A549 treated with AZD2906 at 1 μM for 4 hours (cell line): Measurements from ENCODE around the gene JPH4. TPM values are rescaled to one million over a fixed set of nuclear protein-coding genes. Genes with fewer than 3 reads are reported as not detected.

Experiments used
- total RNA-seq: library from RNA; stranded (reverse); fragments of 200-300 nt; extraction: Qiagen RNA extraction; gene quantifications from 5 replicates; pipeline ENCODE4 v1.2.3, GENCODE V29; 2022

Gene JPH4
- 0.06 to 0.21 TPM (median 0.11 TPM) in 5 replicates for total RNA-seq

DNA sequence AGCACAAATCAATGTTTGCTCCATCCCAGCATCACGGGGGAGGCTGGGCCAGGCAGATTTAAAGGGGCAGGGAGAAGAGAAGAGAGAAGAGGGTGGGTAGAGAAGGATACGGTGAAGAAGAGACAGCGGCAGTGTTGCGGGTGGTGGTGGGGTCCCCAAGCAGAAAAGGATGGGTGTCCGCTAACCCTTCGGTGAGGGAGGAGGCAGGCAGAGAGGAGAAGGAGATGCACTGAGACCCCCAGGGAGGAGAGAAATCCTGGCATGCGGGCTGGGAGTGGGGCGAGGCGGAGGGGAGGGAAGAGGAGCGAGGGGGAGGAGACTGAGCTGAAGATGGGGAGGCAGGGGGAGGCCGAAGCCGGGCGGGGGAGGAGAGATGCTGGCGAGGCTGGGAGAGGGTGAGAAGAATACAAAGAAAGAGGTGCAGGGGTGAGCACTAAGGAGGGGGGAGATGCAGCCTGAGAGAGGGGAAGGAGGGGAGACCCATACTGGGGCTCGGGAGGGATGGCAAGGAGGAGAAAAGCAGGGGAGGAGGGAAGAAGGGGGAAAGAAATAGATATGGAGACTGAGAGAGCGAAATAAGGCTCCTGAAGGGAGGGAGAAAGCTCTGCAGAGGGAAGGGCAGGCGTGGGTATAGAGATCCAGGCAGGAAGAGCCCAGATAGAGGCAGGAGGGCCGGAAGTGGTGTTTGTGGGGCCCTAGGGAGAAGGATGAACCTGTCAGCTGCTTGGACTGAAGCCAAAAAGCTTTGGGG lies at the start of gene JPH4:
JPH4 (minus strand) TSS at position 231 of the 751 bp plus-strand sequence. CDS start 1,337 bp downstream, outside the sequence.

DNA sequence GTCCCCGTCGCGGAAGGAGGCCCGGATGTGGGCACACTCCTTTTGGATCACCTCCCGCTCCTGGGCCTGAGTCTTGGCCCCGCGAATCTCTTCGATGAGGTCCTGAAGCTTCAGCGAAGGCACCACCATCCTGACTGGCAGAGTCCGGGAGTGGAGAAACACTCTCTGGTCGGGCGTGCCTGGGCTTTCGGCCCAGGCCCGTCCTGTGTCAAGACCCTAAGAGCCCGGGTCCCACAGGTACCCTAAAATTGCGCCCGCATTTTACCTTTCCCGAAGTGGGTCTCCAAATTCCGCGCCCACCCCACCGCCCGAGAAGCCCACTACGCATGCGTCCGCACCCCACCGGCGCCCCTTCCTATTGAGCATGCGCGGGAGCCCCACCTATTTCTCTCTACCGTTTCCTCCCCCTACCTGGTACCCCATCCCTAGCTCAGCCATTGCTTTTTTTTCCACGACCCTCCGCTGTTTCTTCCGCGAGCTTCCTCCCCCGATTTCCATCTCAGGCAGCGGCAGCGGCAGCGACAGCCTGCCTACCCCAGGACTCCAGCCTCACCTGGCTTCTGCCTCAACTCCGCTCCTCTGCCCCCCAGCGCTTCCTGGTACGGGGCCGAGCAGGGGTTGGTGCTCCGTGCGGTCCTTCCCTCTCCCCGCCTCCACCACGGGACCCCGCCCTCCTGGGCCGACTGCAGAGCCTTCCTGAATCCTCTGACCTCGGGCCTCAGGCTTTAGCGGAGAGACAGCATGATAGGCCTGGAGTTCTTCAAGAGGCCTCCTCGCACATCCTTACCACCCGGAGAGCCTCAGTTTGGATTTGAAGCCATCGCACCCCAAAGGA lies 11.2 kb downstream of the JPH4 start, which contains the start of gene AP1G2:
AP1G2 (minus strand) TSS at position 606 of the 835 bp plus-strand sequence; CDS start at position 129, 477 bp downstream.

DNA sequence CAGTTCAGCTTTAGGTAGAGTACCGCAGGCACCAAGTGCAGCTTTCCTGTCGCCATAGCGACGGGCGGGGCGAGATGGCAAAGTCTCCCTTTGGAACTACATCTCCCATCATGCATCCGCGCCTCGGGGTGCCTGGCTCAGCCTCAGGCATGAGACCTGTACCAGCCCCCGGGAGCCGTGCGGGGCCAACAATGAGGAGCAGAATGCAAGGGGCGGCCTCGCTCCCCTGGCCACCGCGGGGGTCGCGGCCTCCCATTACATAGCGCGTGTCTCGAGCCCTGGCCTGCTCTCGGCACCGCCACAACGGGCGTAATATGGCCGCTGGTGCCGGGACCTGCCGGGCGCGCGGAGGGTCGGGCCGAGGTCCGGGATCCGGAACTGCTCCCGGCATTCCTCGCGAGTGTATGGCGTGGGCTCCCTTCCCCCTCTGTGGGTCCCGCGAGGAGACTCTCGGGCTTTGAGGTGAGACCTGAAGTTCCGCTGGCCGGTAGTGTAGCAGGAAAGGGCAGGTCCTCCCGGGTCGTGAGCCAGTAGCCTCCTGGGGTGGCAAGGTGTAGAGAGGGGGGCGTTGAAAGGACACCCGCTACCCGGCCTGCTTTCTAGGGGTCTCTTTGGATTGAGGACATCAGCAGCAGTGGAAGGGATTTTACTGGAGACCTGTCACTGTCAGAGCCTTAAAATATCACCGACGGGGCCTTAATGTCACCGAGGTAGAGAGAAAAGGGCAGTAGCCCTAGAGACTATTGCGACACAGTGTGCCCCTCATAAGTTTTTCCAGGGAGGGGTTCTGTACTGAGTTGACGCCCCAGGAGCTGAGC lies 22.5 kb downstream of the JPH4 start, which contains the start of gene THTPA:
THTPA (plus strand) TSS at position 390 of the 818 bp plus-strand sequence. CDS start 487 bp downstream, outside the sequence.

GRCh38 chr14:23551266-23552028 lies 27.1 kb downstream of the JPH4 start, which contains the start of gene ZFHX2:
ZFHX2 (minus strand) TSS chr14:23551765; CDS start chr14:23535325, 16,440 bp downstream.

Other genes with a start within 250 kb of the JPH4 start
- gene SLC22A17, start 225.9 kb downstream of the JPH4 start, total RNA-seq = 5.5 to 7.4 TPM (median 6.7 TPM) in 5 replicates
- not detected in 5 replicates for gene EFS, start 213.6 kb downstream of the JPH4 start, total RNA-seq
- not detected in 5 replicates for gene IL25, start 206.0 kb downstream of the JPH4 start, total RNA-seq
- gene CMTM5, start 201.7 kb downstream of the JPH4 start, total RNA-seq = not detected in 5 replicates
- gene MYH6, start 170.5 kb downstream of the JPH4 start, total RNA-seq = 0.08 to 0.17 TPM (median 0.10 TPM) in 5 replicates
- gene MYH7, start 143.1 kb downstream of the JPH4 start, total RNA-seq = 0.01 to 0.02 TPM (median 0.02 TPM) in 4 of 5 replicates, not detected in the other
- 57.8 to 65.9 TPM (median 60.1 TPM) in 5 replicates for gene NGDN, start 109.1 kb downstream of the JPH4 start, total RNA-seq
- 0.35 to 0.95 TPM (median 0.56 TPM) in 5 replicates for gene ZFHX2, start 27.0 kb downstream of the JPH4 start, total RNA-seq
- 12.3 to 15.0 TPM (median 12.8 TPM) in 5 replicates for gene THTPA, start 22.5 kb downstream of the JPH4 start, total RNA-seq
- 35.3 to 51.0 TPM (median 48.3 TPM) in 5 replicates for gene AP1G2, start 11.0 kb downstream of the JPH4 start, total RNA-seq
- gene DHRS2, start 57.6 kb upstream of the JPH4 start, total RNA-seq = 5.8 to 7.6 TPM (median 5.9 TPM) in 5 replicates